Measurements from ENCODE around the gene CPSF7.

DNA sequence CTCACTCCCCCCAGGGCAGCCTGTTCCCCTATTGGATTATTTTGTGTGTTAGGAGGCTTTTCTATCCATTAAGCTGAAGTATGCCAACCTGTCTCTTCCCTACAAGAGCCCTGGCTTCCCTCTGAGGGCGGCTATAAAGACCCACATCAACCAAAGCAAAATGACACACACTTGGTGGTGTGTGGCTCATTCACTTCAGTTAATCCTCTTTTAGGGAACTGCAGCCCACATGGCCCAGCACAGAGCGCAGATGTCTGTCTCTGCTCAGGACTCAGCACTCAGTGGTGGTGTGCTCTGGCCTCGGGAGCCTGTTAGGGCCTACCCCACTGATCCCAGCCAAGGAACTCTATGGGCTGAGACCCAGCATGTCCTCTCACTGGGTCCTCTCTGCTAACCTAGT lies 46.6 kb upstream of the CPSF7 start:
- TF ChIP-seq, protein P1, sequence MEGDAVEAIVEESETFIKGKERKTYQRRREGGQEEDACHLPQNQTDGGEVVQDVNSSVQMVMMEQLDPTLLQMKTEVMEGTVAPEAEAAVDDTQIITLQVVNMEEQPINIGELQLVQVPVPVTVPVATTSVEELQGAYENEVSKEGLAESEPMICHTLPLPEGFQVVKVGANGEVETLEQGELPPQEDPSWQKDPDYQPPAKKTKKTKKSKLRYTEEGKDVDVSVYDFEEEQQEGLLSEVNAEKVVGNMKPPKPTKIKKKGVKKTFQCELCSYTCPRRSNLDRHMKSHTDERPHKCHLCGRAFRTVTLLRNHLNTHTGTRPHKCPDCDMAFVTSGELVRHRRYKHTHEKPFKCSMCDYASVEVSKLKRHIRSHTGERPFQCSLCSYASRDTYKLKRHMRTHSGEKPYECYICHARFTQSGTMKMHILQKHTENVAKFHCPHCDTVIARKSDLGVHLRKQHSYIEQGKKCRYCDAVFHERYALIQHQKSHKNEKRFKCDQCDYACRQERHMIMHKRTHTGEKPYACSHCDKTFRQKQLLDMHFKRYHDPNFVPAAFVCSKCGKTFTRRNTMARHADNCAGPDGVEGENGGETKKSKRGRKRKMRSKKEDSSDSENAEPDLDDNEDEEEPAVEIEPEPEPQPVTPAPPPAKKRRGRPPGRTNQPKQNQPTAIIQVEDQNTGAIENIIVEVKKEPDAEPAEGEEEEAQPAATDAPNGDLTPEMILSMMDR (IDR thresholded peaks at IDR 0.05), result no peak
- no peak for TF ChIP-seq POLR2A (IDR thresholded peaks at IDR 0.05)
